GM18951 (cell line): ENCODE measurements around the gene HAP1.

Experiments
- POLR2A ChIP-seq: IDR thresholded peaks from 4 replicates; pipeline ENCODE4 v1.6.1; 2011; ENCODE audit warnings: mild to moderate bottlenecking; ENCODE audit not compliant: insufficient read length, insufficient read depth; ENCODE audit errors: extremely low read depth
- in situ Hi-C: fragments of 300-500 bp; cut with MboI; formaldehyde crosslinking; loops from one replicate; pipeline ENCODE4 v1.12.0; 2022; ENCODE audit warnings: low sequenced_read_pairs, mixed read lengths, inconsistent platforms; ENCODE audit not compliant: unreplicated experiment

HAP1 gene

DNA sequence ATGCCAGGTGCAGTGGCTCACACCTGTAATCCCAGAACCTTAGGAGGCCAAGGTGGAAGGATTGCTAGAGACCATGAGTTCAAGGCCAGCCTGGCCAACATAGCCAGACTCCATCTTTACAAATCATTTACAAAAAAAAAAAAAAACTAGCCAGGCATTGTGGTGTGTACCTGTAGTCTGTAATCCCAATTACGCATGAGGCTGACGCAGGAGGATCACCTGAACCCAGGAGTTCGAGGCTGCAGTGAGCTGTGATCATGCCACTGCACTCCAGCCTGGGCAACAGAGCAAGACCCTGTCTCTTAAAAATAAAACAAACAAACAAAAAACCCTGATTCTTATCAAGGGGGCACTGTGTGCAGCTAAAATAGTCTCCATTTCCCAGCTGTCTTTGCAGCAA is 16.8 kb upstream of the HAP1 start:
- no peak for TF ChIP-seq POLR2A
- in situ Hi-C loops = no loop called here

DNA sequence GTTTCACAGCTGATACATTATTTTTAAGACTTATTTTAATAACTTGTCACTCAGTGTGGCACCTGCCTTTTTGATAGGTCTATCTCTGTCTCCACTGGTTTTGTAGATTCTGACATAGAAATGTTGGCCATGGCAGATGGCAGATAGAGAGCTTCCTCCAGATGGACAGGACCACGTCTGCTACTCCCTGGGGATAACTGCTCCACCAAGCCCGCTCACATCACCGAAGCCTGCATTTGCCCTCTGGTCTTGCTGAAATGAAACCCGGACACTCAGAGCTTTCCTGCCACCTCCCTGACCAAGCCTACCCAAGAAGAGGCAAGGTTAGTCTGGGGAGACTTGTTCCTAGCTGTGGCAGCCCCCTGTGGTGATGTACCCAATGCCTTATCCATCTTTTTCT is 16.4 kb upstream of the HAP1 start:
- no peak for TF ChIP-seq POLR2A
- in situ Hi-C loops = no loop called here

- TF ChIP-seq POLR2A = no peak
- in situ Hi-C loops = no loop called here
Observed at GRCh38 chr17:41748275-41748674, 13.8 kb upstream of the HAP1 start.

DNA sequence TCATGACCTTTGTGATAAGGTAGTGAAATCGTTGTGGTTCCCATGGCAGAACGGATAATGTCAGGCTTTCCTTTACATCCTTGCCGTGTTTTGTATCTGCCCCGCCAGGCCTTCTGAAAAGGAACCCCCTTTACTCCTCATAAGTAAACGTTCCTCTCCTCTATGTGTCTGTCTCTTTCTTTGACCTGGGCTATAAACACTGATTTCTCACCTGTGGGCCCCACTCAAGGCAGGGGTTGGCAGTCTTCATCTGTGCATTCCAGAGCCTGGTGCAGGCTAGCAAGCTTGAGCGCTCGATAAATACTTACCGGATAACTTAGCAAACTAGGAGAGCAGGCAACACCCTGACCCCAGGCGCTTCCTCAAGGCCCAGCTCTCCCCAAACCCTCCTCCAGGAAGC is 7.3 kb upstream of the HAP1 start:
- TF ChIP-seq POLR2A = no peak
- in situ Hi-C loops = no loop called here

GRCh38 chr17:41740506-41740905 is 6.1 kb upstream of the HAP1 start:
- no peak for TF ChIP-seq POLR2A

GRCh38 chr17:41739661-41740352 is 5.4 kb upstream of the HAP1 start:
- in situ Hi-C loops = loop anchor here (5.0 kb wide), 1 partner anchor 67 kb away; no protein-coding TSS in a partner anchor
- TF ChIP-seq POLR2A = no peak

More at GRCh38 chr17:41740506-41740905, 6.1 kb upstream of the HAP1 start:
- in situ Hi-C loops = no loop called here

GRCh38 chr17:41738801-41739112 is 4.3 kb upstream of the HAP1 start:
- in situ Hi-C loops = loop anchor here (5.0 kb wide), 1 partner anchor 69 kb away; no protein-coding TSS in a partner anchor
- TF ChIP-seq POLR2A = no peak

DNA sequence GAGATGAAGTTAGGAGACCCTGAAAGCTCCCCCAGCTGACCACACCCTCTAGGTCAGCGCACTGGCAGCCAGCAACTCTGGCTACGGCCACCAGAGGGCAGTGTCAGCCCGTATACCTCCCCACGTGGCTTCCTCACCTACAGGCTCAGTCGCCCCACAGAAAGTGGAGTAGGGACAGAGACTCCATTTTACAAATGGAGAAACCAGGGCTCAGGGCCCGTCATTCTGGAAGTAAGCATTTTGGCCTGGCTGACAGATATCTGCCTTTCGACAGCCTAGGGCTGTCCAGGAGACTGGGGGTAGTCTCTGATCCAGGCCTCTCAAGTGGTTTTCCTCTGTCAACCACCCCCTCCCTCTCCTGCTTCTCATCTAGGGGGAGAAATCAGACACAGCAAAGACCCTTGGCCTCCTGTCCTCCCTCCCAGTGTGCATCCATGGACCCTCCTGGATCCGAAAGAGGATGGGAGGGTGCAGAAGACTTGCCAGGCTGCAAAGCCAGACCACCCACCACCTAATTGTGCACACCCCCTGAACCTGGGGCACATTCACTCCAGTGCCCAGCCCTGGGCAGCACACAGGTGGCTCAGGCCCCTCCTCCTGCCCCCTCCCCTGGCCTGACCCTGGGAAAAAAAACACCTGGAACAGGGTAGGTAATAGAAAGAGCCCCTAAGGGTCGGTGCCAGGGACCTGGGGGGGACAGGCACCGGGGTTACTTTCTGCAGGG is 3.8 kb upstream of the HAP1 start:
- TF ChIP-seq POLR2A = no peak
- in situ Hi-C loops = loop anchor here (5.0 kb wide), 1 partner anchor 69 kb away; no protein-coding TSS in a partner anchor

DNA sequence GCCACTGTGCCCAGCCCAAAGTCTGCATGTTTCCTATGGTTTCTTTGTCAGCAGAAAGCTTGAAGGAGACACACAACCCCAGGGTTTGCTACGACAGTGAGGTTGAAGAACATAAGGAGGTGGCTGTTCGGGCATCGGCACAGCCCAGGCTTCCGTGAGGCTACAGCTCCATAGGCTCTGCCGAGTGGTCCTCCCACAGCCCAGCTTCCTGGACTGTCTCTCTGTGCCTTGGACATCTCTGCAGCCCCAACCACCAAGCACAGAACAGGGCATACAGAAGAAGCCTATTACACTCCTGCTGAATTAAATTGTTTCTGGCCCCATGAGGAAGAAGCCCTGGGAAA is 3.2 kb upstream of the HAP1 start:
- in situ Hi-C loops = loop anchor here (5.0 kb wide), 1 partner anchor 70 kb away; no protein-coding TSS in a partner anchor

DNA sequence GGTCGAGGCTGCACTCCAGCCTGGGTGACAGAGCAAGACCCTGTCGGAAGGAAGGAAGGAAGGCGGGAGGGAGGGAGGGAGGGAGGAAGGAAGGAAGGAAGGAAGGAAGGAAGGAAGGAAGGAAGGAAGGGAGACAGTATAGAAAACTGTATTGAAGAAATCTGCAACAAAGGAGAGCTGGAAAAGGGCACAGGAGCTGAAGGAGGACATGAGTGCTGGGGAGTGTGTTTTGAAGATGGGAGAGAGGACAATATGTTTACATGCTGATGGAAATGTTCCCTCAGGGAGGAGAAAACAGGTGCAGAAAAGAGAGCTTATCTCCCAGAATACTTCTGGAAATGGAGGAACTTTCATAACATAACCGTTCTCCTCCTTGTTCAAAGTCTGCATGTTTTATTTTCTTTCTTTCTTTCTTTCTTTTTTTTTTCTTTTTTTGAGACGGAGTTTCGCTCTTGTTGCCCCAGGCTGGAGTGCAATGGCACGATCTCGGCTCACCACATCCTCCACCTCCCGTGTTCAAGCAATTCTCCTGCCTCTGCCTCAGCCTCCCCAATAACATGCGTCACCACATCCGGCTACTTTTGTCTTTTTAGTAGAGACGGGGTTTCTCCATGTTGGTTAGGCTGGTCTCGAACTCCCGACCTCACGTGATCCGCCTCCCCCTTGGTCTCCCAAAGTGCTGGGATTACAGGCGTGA is 2.7 kb upstream of the HAP1 start:
- in situ Hi-C loops = loop anchor here (5.0 kb wide), 1 partner anchor 70 kb away; no protein-coding TSS in a partner anchor
- no peak for TF ChIP-seq POLR2A

More for the DNA sequence above, 3.2 kb upstream of the HAP1 start:
- TF ChIP-seq POLR2A = no peak

GRCh38 chr17:41735744-41736143 is 1.3 kb upstream of the HAP1 start:
- no peak for TF ChIP-seq POLR2A
- in situ Hi-C loops = loop anchor here (5.0 kb wide), 1 partner anchor 72 kb away; no protein-coding TSS in a partner anchor

- TF ChIP-seq POLR2A = no peak
- in situ Hi-C loops = loop anchor here (5.0 kb wide), 1 partner anchor 72 kb away; no protein-coding TSS in a partner anchor
Observed at GRCh38 chr17:41734949-41735313, 488 bp upstream of the HAP1 start.

GRCh38 chr17:41733348-41734138 is 900 bp downstream of the HAP1 start:
- in situ Hi-C loops = no loop called here

More at GRCh38 chr17:41733348-41734138, 900 bp downstream of the HAP1 start:
- no peak for TF ChIP-seq POLR2A
